Hair follicular keratinocyte (primary cell): Measurements from ENCODE around the gene SLC25A2. TPM values are rescaled to one million over a fixed set of nuclear protein-coding genes. Genes with fewer than 3 reads are reported as not detected.

Experiments used
- total RNA-seq: library from RNA; depleted of rRNA; stranded (reverse); fragments of >200 nt; gene quantifications from 2 replicates; pipeline ENCODE4 v1.2.3, GENCODE V29; 2015

SLC25A2 gene
- not detected in 2 replicates for total RNA-seq

GRCh38 chr5:141303756-141304155, at the start of gene SLC25A2:
SLC25A2 (minus strand) TSS chr5:141304049; CDS start chr5:141303865, 184 bp downstream.

GRCh38 chr5:141349917-141350619, 46.2 kb upstream of the SLC25A2 start, which contains the start of gene PCDHGB1:
PCDHGB1 (plus strand) TSS chr5:141350099; CDS start chr5:141350261, 162 bp downstream.

GRCh38 chr5:141343242-141343952, 39.5 kb upstream of the SLC25A2 start, which contains the start of gene PCDHGA3:
PCDHGA3 (plus strand) TSS chr5:141343829; CDS start chr5:141344034, 205 bp downstream.

GRCh38 chr5:141338538-141339306, 34.9 kb upstream of the SLC25A2 start, which contains the start of gene PCDHGA2:
PCDHGA2 (plus strand) TSS chr5:141338760.

GRCh38 chr5:141330299-141331080, 26.6 kb upstream of the SLC25A2 start, which contains the start of gene PCDHGA1:
PCDHGA1 (plus strand) TSS chr5:141330514.

GRCh38 chr5:141320225-141321169, 16.6 kb upstream of the SLC25A2 start, which contains the start of gene TAF7:
TAF7 (minus strand) TSS chr5:141320784; CDS start chr5:141320044, 740 bp downstream.

Other genes starting within 250 kb of the SLC25A2 start
- 0.08 and 0.62 TPM in 2 replicates for gene PCDHB2, start 209.4 kb downstream of the SLC25A2 start, total RNA-seq
- under 0.01 TPM in 1 of 2 replicates, not detected in the other for gene PCDHB3, start 203.6 kb downstream of the SLC25A2 start, total RNA-seq
- gene PCDHB4, start 182.2 kb downstream of the SLC25A2 start, total RNA-seq = 0.34 TPM in 1 of 2 replicates, not detected in the other
- not detected in 2 replicates for gene PCDHB5, start 168.8 kb downstream of the SLC25A2 start, total RNA-seq
- gene PCDHB6, start 154.0 kb downstream of the SLC25A2 start, total RNA-seq = not detected in 2 replicates
- not detected in 2 replicates for gene PCDHB7, start 131.4 kb downstream of the SLC25A2 start, total RNA-seq
- not detected in 2 replicates for gene PCDHB8, start 126.3 kb downstream of the SLC25A2 start, total RNA-seq
- gene PCDHB16, start 121.7 kb downstream of the SLC25A2 start, total RNA-seq = 0.16 TPM in 1 of 2 replicates, not detected in the other
- 0.08 TPM in 1 of 2 replicates, not detected in the other for gene PCDHB9, start 116.9 kb downstream of the SLC25A2 start, total RNA-seq
- under 0.01 and 0.04 TPM in 2 replicates for gene PCDHB10, start 111.7 kb downstream of the SLC25A2 start, total RNA-seq
- not detected in 2 replicates for gene PCDHB11, start 104.4 kb downstream of the SLC25A2 start, total RNA-seq
- not detected in 2 replicates for gene PCDHB12, start 95.3 kb downstream of the SLC25A2 start, total RNA-seq
- gene PCDHB13, start 90.1 kb downstream of the SLC25A2 start, total RNA-seq = not detected in 2 replicates
- 0.04 TPM in 1 of 2 replicates, not detected in the other for gene PCDHB14, start 80.7 kb downstream of the SLC25A2 start, total RNA-seq
- gene PCDHB15, start 58.7 kb downstream of the SLC25A2 start, total RNA-seq = 0.04 and 0.08 TPM in 2 replicates
- 28.9 and 35.5 TPM in 2 replicates for gene TAF7, start 16.7 kb upstream of the SLC25A2 start, total RNA-seq
- gene PCDHGA1, start 26.5 kb upstream of the SLC25A2 start, total RNA-seq = not detected in 2 replicates
- 0.04 and 0.55 TPM in 2 replicates for gene PCDHGA2, start 34.7 kb upstream of the SLC25A2 start, total RNA-seq
- gene PCDHGA3, start 39.8 kb upstream of the SLC25A2 start, total RNA-seq = 0.04 and 0.08 TPM in 2 replicates
- gene PCDHGB1, start 46.0 kb upstream of the SLC25A2 start, total RNA-seq = 0.23 and 0.38 TPM in 2 replicates
- gene PCDHGA4, start 51.0 kb upstream of the SLC25A2 start, total RNA-seq = 0.08 and 0.15 TPM in 2 replicates
- gene PCDHGB2, start 55.9 kb upstream of the SLC25A2 start, total RNA-seq = 0.08 and 0.23 TPM in 2 replicates
- gene PCDHGA5, start 60.1 kb upstream of the SLC25A2 start, total RNA-seq = under 0.01 TPM in 1 of 2 replicates, not detected in the other
- 0.31 and 0.46 TPM in 2 replicates for gene PCDHGB3, start 66.2 kb upstream of the SLC25A2 start, total RNA-seq
- 0.15 and 0.16 TPM in 2 replicates for gene PCDHGA6, start 69.8 kb upstream of the SLC25A2 start, total RNA-seq
- gene PCDHGA7, start 78.7 kb upstream of the SLC25A2 start, total RNA-seq = 0.11 and 0.86 TPM in 2 replicates
- 1.5 and 3.7 TPM in 2 replicates for gene PCDHGB4, start 83.6 kb upstream of the SLC25A2 start, total RNA-seq
- gene PCDHGA8, start 88.6 kb upstream of the SLC25A2 start, total RNA-seq = 0.08 and 0.39 TPM in 2 replicates
- 3.3 and 5.9 TPM in 2 replicates for gene PCDHGB5, start 93.9 kb upstream of the SLC25A2 start, total RNA-seq
- gene PCDHGA9, start 98.7 kb upstream of the SLC25A2 start, total RNA-seq = 0.53 and 0.70 TPM in 2 replicates
- 0.61 and 0.70 TPM in 2 replicates for gene PCDHGB6, start 104.0 kb upstream of the SLC25A2 start, total RNA-seq
- gene PCDHGA10, start 108.9 kb upstream of the SLC25A2 start, total RNA-seq = 1.3 and 1.6 TPM in 2 replicates
- gene PCDHGB7, start 113.6 kb upstream of the SLC25A2 start, total RNA-seq = 1.3 and 2.3 TPM in 2 replicates
- gene PCDHGA11, start 117.0 kb upstream of the SLC25A2 start, total RNA-seq = 0.84 and 0.94 TPM in 2 replicates
- gene PCDHGA12, start 126.5 kb upstream of the SLC25A2 start, total RNA-seq = 1.6 and 4.0 TPM in 2 replicates
- gene PCDHGC3, start 171.9 kb upstream of the SLC25A2 start, total RNA-seq = 21.8 and 60.9 TPM in 2 replicates
- gene PCDHGC4, start 181.0 kb upstream of the SLC25A2 start, total RNA-seq = 0.19 and 0.31 TPM in 2 replicates
- gene PCDHGC5, start 185.0 kb upstream of the SLC25A2 start, total RNA-seq = 1.2 and 5.0 TPM in 2 replicates